Measurements from ENCODE around the gene FAM180B.

The FAM180B gene

GRCh38 chr11:47589977-47590861 is 3.7 kb downstream of the FAM180B start:
- ATAC-seq, result no peak

GRCh38 chr11:47591764-47592163 is 5.3 kb downstream of the FAM180B start:
- TF ChIP-seq PPARA (CRISPR knock-in tag; IDR thresholded peaks at IDR 0.05; ENCODE audit: borderline replicate concordance), result no peak
- ATAC-seq, result no peak

More at GRCh38 chr11:47589977-47590861, 3.7 kb downstream of the FAM180B start:
- TF ChIP-seq CSDC2 (CRISPR knock-in tag; IDR thresholded peaks at IDR 0.05) (no peak), PATZ1 (CRISPR knock-in tag; IDR thresholded peaks at IDR 0.05; ENCODE audit: borderline replicate concordance) (no peak), PPARA (CRISPR knock-in tag; IDR thresholded peaks at IDR 0.05; ENCODE audit: borderline replicate concordance) (no peak), CSRNP3 (CRISPR knock-in tag; IDR thresholded peaks at IDR 0.05) (no peak), ZC3H10 (CRISPR knock-in tag; IDR thresholded peaks at IDR 0.05) (no peak), POU6F1 (CRISPR knock-in tag; IDR thresholded peaks at IDR 0.05; ENCODE audit: borderline replicate concordance, low read depth) (no peak), ZNF565 (CRISPR knock-in tag; conservative IDR thresholded peaks at IDR 0.05; ENCODE audit: low read depth) (no peak)

- TF ChIP-seq ZNF8 (CRISPR knock-in tag; IDR thresholded peaks at IDR 0.05) (no peak), SNAI2 (CRISPR knock-in tag; IDR thresholded peaks at IDR 0.05) (no peak), TOX (CRISPR knock-in tag; IDR thresholded peaks at IDR 0.05; ENCODE audit: borderline replicate concordance) (no peak), TSHZ2 (CRISPR knock-in tag; IDR thresholded peaks at IDR 0.05) (no peak), BACH2 (CRISPR knock-in tag; IDR thresholded peaks at IDR 0.05; ENCODE audit: borderline replicate concordance) (no peak)
- ATAC-seq, result no peak
Observed at GRCh38 chr11:47592251-47592650, 5.8 kb downstream of the FAM180B start.

GRCh38 chr11:47592970-47593369 is 6.5 kb downstream of the FAM180B start:
- TF ChIP-seq CREB5 (CRISPR knock-in tag; IDR thresholded peaks at IDR 0.05; ENCODE audit: low read depth), result no peak
- TF ChIP-seq CSDC2 (CRISPR knock-in tag; IDR thresholded peaks at IDR 0.05), result no peak
- no peak for TF ChIP-seq ZC3H10 (CRISPR knock-in tag; IDR thresholded peaks at IDR 0.05)
- TF ChIP-seq PATZ1 (CRISPR knock-in tag; IDR thresholded peaks at IDR 0.05; ENCODE audit: borderline replicate concordance), result no peak
- no peak for TF ChIP-seq ZNF8 (CRISPR knock-in tag; IDR thresholded peaks at IDR 0.05)
- no peak for TF ChIP-seq CSRNP3 (CRISPR knock-in tag; IDR thresholded peaks at IDR 0.05)
- TF ChIP-seq ZFP3 (CRISPR knock-in tag; IDR thresholded peaks at IDR 0.05), result no peak
- TF ChIP-seq ARNTL (CRISPR knock-in tag; IDR thresholded peaks at IDR 0.05; ENCODE audit: borderline replicate concordance, low read depth), result no peak
- no peak for TF ChIP-seq ZNF565 (CRISPR knock-in tag; conservative IDR thresholded peaks at IDR 0.05; ENCODE audit: low read depth)
- TF ChIP-seq TOX (CRISPR knock-in tag; IDR thresholded peaks at IDR 0.05; ENCODE audit: borderline replicate concordance), result no peak
- TF ChIP-seq POU6F1 (CRISPR knock-in tag; IDR thresholded peaks at IDR 0.05; ENCODE audit: borderline replicate concordance, low read depth), result no peak
- TF ChIP-seq GLIS3 (CRISPR knock-in tag; IDR thresholded peaks at IDR 0.05), result no peak
- no peak for TF ChIP-seq ZFP30 (CRISPR knock-in tag; IDR thresholded peaks at IDR 0.05)
- no peak for TF ChIP-seq BACH2 (CRISPR knock-in tag; IDR thresholded peaks at IDR 0.05; ENCODE audit: borderline replicate concordance)
- no peak for ATAC-seq

Data from SK-N-SH treated with all-trans-retinoic acid at 6 μM for 48 hours (cell line).